DMS79 (cell line): Measurements from ENCODE around the gene SNCG.

Source experiments
- DNase-seq: peaks from one replicate; lab custom pipeline; 2025; lab: John Stamatoyannopoulos, UW

Gene SNCG

GRCh38 chr10:86960863-86961434, 2.5 kb downstream of the SNCG start:
- no peak for DNase-seq

DNA sequence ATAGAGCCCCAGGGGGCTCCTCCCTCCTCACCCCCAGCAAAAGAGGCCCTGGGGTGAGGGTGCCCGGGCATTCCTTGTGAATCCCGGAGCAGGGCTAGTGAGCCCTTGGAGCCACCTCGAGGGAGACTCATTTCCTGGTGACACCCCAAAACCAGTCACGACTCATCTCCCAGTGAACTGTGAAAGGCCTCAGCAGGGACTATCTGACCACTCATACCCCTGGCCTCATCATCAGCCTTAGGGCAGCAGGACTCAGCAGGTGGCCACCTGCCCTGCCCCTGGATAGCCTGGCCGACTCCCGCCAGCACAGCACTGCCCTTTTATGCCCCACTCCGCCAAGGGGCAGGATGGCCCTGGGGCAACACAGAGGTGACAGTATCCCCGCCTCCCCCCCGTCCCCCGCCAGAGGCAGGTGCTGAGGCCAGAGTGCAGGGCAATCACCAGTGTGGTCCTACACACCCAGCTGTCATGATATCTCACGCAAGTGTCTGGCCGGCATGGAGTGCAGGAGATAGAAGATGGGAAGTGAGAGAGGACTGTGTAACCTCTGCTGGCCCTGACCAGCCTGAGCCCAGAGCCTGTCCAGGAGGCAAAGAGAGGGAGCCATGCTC, 3.2 kb downstream of the SNCG start:
- DNase-seq = no peak

- DNase-seq = no peak
Measured at GRCh38 chr10:86962136-86962980, 4.0 kb downstream of the SNCG start.

DNA sequence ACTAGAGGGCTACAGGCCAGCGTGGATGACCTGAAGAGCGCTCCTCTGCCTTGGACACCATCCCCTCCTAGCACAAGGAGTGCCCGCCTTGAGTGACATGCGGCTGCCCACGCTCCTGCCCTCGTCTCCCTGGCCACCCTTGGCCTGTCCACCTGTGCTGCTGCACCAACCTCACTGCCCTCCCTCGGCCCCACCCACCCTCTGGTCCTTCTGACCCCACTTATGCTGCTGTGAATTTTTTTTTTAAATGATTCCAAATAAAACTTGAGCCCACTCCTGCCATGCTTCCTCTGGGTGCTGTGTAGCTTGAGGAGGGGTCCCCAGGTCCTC, 4.5 kb downstream of the SNCG start:
- no peak for DNase-seq

DNA sequence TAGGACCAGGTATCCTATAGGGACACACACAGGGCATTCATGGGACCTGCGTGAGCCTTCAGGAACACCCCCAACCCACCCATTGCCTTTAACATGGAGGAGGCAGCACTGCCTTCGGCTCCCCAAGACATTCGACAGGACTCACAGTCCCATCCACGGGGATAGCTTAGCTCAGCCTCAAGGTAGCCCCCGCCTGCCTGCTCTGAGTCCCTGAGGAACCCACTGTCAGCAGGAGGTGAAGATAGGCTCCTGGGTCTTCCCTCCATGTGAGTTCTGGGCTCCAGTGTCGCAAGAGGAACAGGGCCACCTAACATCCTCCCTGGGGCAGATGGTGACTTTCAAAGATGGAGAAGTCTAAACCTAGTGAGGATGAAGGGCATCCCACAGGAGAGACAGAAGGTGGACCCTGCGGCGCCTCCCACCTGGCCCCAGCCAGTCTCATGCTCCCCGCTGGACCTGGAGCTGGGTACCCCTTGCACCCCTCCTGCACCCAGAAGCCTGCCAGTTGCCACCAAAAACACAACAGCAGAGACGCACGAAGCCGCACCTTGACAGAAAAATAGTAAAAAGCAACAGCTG, 5.0 kb downstream of the SNCG start:
- DNase-seq = no peak

DNA sequence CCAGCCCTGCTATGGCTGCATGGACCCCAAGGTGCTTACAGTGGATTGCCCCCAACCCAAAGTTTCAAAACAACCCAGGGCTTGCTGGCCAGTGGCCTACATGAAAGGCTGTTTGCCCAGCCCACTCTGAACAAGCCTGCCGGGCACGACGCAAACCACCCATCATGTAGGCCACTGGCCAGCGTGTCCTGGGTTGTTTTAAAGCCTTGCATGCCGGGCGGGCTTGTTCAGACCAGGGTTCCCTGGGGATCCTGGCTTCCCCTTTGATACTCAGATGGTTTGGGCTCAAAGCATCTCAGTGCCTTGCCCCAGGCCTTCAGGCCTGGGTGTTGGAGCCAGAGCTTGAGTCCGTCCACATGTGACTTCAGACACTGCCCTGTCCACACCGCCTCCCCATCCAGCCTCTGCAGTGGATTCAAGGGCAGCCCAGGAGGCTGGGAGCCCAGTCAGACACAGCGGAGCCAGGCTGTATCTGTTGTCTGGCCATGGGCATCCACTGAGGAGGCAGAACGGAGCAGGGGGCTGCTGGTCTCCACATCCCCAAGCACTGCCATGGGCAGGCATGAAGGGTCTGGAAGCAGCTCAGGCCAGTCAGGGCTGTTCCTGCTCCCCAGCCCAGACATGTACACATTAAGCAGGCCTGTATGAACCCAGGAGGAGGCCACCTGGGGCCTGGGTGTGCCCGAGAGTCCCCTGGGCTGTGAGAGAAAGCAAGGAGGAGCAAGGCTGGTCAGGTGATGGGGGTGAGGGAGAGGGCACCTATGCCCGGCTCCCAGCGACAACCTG, 5.9 kb downstream of the SNCG start:
- DNase-seq = no peak

DNA sequence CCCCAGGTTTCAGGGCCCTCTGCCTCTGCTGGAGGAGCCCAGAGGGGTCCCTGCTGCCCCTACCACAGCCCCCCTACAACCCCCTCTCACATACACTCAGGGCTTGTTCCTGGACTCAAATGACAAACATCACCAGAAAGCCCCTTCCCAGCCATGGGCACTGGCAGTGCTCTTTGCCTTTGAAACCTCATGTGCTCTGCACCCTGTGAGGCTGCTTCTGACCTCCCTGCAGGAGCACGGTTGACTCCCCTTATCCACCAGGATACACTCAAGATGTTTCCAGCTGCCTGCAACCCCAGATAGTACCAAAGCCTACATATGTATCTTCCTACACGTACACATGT, 6.4 kb downstream of the SNCG start:
- no peak for DNase-seq

DNA sequence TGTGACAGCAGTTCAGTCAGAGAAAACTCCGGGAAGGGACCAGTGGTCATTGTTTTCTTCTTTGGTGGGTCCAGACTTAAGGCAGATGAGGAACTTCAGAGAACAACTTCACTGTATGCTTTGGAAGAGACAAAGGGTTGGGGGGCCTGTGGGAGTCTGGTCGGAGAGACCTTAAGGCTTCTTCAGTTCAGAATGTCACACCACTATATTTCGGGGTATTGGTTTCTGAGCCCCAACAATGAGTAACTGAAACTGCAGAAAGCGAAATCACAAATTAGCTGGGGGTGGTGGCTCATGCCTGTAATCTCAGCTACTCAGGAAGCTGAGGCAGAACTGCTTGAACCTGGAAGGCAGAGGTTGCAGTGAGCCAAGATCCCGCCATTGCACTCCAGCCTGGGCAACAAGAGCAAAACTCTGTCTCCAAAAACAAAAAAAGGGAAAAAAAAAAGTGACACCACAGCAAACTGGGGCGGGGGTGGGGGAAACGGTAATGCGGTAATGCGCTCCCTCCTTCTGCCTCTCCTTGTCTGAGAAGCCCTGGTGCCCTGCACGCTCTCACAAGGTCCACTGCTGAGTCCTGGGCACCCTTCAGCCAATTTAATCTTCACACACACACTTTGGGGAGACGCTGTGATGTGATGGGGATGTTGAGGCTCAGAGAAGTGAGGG, 7.7 kb downstream of the SNCG start:
- no peak for DNase-seq

DNA sequence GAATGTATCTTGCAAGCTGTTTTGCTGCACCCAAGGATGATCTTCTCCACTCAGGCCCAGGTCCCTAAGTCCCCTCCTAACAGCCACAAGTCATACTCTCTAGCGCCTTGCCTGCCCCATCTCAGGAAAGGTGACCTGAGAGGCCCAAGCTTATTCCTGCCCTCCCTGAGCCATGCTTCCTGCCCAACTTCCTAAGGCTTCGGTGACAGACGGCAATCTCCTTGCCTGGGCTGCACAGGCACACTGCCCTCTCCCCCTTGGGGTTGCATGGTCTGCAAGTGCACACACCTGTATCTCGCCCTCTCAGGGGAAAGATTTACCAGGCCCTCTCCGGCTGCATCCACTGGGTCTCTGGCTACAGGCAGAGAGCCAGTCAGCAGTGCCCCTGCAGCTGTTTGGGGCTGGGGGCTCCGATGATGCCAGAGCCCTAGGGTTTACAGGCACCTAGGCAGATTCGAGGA, 9.1 kb downstream of the SNCG start:
- no peak for DNase-seq

GRCh38 chr10:86968271-86968993, 10.0 kb downstream of the SNCG start, which contains the start of gene ADIRF:
Gene ADIRF, plus strand, starts transcription at chr10:86968482. Its CDS starts 63 bp downstream, at chr10:86968545.
- DNase-seq = peak; percentile 29

- DNase-seq = no peak
Measured at GRCh38 chr10:86968994-86969355, 10.6 kb downstream of the SNCG start.

GRCh38 chr10:86969421-86970041, 11.1 kb downstream of the SNCG start:
- DNase-seq = no peak

DNA sequence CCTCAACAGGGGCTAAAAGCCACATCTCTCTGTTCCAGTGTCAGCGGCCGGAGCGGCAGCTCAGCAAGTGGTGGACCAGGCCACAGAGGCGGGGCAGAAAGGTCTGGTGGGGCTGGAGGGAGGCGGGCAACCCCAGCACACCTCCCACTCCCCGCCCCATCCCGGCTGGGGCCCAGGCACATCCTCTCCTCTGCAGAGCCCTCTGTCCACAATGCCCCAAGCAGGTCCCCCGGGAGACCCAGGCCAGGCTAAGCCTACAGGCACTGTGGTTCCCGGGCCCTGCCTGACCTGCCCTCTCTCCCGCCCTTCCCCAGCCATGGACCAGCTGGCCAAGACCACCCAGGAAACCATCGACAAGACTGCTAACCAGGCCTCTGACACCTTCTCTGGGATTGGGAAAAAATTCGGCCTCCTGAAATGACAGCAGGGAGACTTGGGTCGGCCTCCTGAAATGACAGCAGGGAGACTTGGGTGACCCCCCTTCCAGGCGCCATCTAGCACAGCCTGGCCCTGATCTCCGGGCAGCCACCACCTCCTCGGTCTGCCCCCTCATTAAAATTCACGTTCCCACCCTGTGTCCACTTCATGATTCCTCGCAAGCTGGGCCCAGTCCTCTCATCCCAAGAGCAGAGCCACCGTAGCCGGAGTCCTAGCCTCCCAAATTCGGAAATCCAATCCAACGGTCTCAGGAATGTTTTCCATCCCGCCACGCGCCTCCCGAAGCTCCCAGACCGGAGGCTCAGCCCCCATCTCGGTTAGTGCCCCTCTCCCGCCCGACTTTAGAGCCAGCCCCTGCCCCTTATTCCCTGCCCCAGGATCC, 12.0 kb downstream of the SNCG start:
- no peak for DNase-seq

- DNase-seq = no peak
Measured at GRCh38 chr10:86970982-86971231, 12.5 kb downstream of the SNCG start.

DNA sequence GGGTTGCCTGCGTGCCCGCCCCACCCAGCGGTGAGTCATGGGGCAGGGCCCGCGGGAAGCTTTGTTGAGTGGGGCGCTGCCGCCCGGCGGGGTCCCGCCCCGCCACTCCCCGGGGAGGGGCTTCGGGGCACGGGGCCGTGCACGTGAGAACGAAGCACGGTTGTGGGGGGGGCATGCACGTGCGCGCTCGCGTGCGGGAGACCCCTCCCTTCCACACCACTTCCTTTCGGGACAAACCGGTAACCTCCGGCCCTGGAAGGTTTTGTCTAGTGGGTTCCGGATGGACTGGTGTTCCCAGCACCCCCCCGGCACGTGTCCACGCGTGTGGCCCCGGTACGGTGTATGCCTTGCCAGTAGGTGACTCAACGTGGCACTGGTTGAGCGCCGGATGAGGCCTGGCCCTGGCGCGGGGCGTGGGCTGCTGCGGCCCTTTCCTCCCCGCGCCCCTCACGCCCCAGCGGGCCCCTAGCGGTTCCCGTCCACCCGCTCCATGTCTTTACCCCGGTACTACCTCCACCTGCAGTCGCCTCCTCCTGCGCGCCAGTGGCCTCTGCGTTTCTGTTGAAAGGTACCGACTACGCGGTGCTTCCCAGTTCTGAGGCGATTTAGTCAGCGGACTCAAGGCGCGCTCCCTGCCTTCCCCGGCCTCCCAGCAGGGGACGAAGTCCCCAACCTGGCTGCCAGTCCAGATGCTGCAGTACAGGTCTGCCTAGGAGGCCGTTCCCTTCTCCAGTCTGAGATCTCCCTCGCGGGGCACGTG, 13.0 kb downstream of the SNCG start:
- DNase-seq = peak; percentile 23

- no peak for DNase-seq
Measured at GRCh38 chr10:86972613-86973380, 14.4 kb downstream of the SNCG start.

DNA sequence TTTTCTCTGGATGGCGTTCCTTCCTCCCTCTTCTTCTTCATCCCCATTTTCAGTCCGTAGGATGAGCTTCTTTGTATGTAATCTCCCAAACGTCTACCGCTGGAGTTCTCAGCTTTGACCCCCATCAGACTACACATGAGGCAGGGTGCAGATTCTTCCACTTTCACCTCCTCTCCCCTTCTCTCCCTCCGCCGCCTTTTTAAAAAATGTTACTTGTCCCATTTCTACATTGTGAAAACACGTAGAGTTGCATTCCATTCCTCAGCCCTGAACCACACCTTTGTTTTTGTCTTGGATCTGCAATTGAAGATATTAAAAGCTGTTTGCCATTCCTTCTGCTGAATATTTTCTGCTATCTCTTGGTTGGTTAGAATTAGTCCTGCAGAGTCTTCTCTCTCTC, 16.1 kb downstream of the SNCG start:
- DNase-seq = no peak

GRCh38 chr10:86976362-86977056, 18.1 kb downstream of the SNCG start:
- DNase-seq = no peak
